Uterus (tissue), 4 donors: ENCODE results near the gene NEUROG3. TPM values are rescaled to one million over a fixed set of nuclear protein-coding genes. Genes with fewer than 3 reads are reported as not detected.

Source experiments
- DNase-seq, 2 donors: peaks; one replicate each; pipeline ENCODE4 v3.0.0-alpha.2; 2019 to 2020
- H3K27ac ChIP-seq, 2 donors: fragments of 200-600 bp; sonication (generic); 1 replicate in 1 of 2; 2 replicates in 1 of 2; pipeline ENCODE4 v1.5.1; 2016 to 2018
- H3K27me3 ChIP-seq, 2 donors: fragments of 200-600 bp; sonication (generic); one replicate each; pipeline ENCODE4 v1.5.1; 2018 to 2019; ENCODE audit warnings: control low read depth in 1 of 2
- H3K36me3 ChIP-seq, 2 donors: fragments of 200-600 bp; sonication (generic); one replicate each; pipeline ENCODE4 v1.5.1; 2019; ENCODE audit warnings: control low read depth in 1 of 2
- H3K4me1 ChIP-seq, 2 donors: fragments of 200-600 bp; sonication (generic); one replicate each; pipeline ENCODE4 v1.5.1; 2018 to 2019; ENCODE audit warnings: control low read depth in 1 of 2
- H3K4me3 ChIP-seq, 2 donors: fragments of 200-600 bp; sonication (generic); 1 replicate in 1 of 2; 2 replicates in 1 of 2; pipeline ENCODE4 v1.5.1; 2018 to 2019; ENCODE audit warnings: mild to moderate bottlenecking in 1 of 2
- H3K9me3 ChIP-seq, 2 donors: fragments of 200-600 bp; sonication (generic); one replicate each; pipeline ENCODE4 v1.5.1; 2019; ENCODE audit warnings: control low read depth in 1 of 2
- CTCF ChIP-seq, 4 experiments: fragments of 200-600 bp in 2 of 4; fragments of 450-650 bp in 2 of 4; sonication (generic) in 2 of 4; IDR thresholded peaks; one replicate each; pipeline ENCODE4 v1.5.1; 2016 to 2019; ENCODE audit warnings: antibody characterized with exemption in 4 of 4, mild to moderate bottlenecking in 2 of 4, moderate library complexity in 1 of 4
- POLR2A ChIP-seq, 2 donors: fragments of 450-650 bp; IDR thresholded peaks; one replicate each; pipeline ENCODE4 v1.6.1; 2016; ENCODE audit warnings: antibody characterized with exemption in 2 of 2, mild to moderate bottlenecking in 1 of 2, moderate library complexity in 1 of 2
- intact Hi-C: fragments of 100-400 bp; cut with DNase I; formaldehyde crosslinking; loops from one replicate; pipeline ENCODE4 v1.15.1; 2023; ENCODE audit warnings: low total_unique reads
- total RNA-seq, 4 donors: library from RNA; depleted of rRNA in 3 of 4; stranded (reverse); fragments of >200 nt in 3 of 4; gene quantifications; one replicate each; pipeline versions ENCODE4 v1.1.0 to v1.2.4, GENCODE V29; 2014 to 2023
- donor health status: DM: yes; HTN: yes; CAD: no.

NEUROG3 gene
- total RNA-seq, 4 donors from 2014 or later = not detected

GRCh38 chr10:69614130-69614529 is 40.9 kb upstream of the NEUROG3 start:
- intact Hi-C loops = no loop called here

GRCh38 chr10:69612760-69613159 is 39.5 kb upstream of the NEUROG3 start:
- Histone ChIP-seq H3K4me3 (no peak overlapping the region), H3K27me3 (no peaks in the 10 kb centered on the region), H3K9me3 (no peaks in the 10 kb centered on the region), H3K36me3 (no peaks in the 10 kb centered on the region), H3K27ac (no peak overlapping the region), H3K4me1 (no peaks in the 10 kb centered on the region)
- no peak for DNase-seq
- intact Hi-C loops = no loop called here
- TF ChIP-seq CTCF (IDR thresholded peaks at IDR 0.05) = no peak

More at GRCh38 chr10:69614130-69614529, 40.9 kb upstream of the NEUROG3 start:
- Histone ChIP-seq H3K9me3 (no peaks in the 10 kb centered on the region), H3K4me1 (no peaks in the 10 kb centered on the region), H3K27me3 (no peaks in the 10 kb centered on the region), H3K27ac (no peak overlapping the region), H3K4me3 (no peak overlapping the region), H3K36me3 (no peaks in the 10 kb centered on the region)
- no peak for DNase-seq
- no peak for TF ChIP-seq POLR2A (IDR thresholded peaks at IDR 0.05)
- no peak for TF ChIP-seq CTCF (IDR thresholded peaks at IDR 0.05)

- intact Hi-C loops = no loop called here
- Histone ChIP-seq H3K27me3 (no peaks in the 10 kb centered on the region), H3K36me3 (no peaks in the 10 kb centered on the region), H3K9me3 (no peaks in the 10 kb centered on the region), H3K4me3 (no peak overlapping the region), H3K27ac (no peak overlapping the region), H3K4me1 (no peaks in the 10 kb centered on the region)
- TF ChIP-seq POLR2A (IDR thresholded peaks at IDR 0.05) (no peak), CTCF (IDR thresholded peaks at IDR 0.05) (no peak)
- no peak for DNase-seq
Measured at GRCh38 chr10:69609077-69609476, 35.9 kb upstream of the NEUROG3 start.

- TF ChIP-seq CTCF (IDR thresholded peaks at IDR 0.05) (no peak), POLR2A (IDR thresholded peaks at IDR 0.05) (no peak)
- Histone ChIP-seq H3K36me3 (no peaks in the 10 kb centered on the region), H3K4me3 (no peak overlapping the region), H3K27me3 (no peaks in the 10 kb centered on the region), H3K27ac (no peak overlapping the region), H3K9me3 (no peaks in the 10 kb centered on the region), H3K4me1 (no peaks in the 10 kb centered on the region)
- intact Hi-C loops = no loop called here
- DNase-seq = no peak
Measured at GRCh38 chr10:69600761-69601330, 27.6 kb upstream of the NEUROG3 start.

- TF ChIP-seq POLR2A (IDR thresholded peaks at IDR 0.05) (no peak), CTCF (IDR thresholded peaks at IDR 0.05) (no peak)
- intact Hi-C loops = no loop called here
- no peaks in the 10 kb centered on the region for H3K9me3 ChIP-seq
Measured at GRCh38 chr10:69588358-69588757, 15.1 kb upstream of the NEUROG3 start.

More at GRCh38 chr10:69588358-69588757, 15.1 kb upstream of the NEUROG3 start:
- Histone ChIP-seq H3K27ac (no peak overlapping the region), H3K4me1 (no peaks in the 10 kb centered on the region), H3K4me3 (no peak overlapping the region), H3K27me3 (no peaks in the 10 kb centered on the region), H3K36me3 (no peaks in the 10 kb centered on the region)
- no peak for DNase-seq
